GM18858 (cell line): ENCODE results near the gene AGPAT3.

Source experiments
- ATAC-seq: cut with Tn5 transposase; IDR thresholded peaks from one replicate; pipeline ENCODE4 v1.9.1; 2021; ENCODE audit not compliant: unreplicated experiment

The AGPAT3 gene

DNA sequence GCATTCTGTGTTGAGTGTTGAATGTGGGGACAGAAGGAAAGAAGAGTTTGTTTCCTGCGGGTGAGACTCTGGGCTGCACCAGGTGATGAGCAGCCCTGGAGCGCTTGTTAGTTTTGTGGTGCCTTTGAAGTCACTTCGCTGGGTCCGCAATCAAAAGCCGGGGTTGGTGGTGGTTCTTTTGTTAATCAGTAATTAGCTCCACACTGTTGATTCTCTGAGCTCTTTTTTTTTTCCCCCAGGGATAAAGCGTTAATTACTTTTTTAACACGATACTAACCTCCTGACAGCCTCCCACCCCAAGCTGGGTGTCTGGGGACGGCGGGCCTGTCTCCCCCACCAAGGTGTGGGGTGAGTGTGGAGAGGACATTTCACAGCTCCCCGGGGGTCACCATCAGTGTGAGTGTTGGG is 56.6 kb downstream of the AGPAT3 start:
- no peak for ATAC-seq

DNA sequence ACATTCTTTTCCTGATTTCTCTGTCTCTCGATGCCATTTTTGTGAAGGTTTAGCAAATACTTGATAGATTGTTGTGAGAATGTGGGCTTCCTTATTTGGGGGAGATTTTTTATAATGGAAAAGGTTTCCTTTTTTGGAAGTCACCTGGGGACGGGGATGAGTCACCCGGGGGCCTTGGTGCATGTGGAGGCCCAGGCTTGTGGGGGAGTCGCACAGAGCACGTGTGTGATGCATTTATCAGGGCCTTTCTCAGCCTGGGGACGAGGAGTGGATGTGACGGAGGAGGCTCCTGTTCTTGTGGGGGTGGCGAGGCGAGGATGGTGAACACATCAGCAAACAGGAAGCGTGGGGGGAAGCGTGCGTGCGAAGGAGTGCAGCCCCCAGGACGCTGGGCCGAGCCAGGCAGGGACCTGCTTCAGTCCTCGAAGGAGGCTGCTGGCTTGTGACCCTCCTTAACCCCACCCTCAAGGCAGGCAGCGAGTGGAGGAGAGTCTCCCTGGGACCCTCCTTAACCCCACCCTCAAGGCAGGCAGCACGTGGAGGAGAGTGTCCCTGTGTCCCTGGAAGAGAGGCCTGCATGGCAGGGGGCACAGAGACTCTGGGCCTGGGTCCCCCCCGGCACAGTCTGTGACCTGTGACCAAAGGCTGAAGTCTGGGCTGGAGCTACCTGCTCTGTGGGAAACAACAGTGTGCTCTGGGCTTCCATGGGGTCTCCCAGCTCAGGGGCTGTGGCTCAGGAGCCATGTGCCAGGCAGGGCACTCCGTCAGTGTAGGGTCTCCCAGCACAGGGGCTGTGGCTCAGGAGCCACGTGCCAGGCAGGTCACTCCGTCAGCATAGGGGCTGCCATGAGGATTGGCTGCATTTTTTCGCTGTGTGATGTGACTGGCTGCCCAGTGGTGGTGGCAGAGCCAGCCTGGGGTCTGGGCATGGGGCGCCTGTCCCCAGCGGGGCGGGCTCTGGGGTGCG is 57.2 kb downstream of the AGPAT3 start:
- ATAC-seq, result no peak

DNA sequence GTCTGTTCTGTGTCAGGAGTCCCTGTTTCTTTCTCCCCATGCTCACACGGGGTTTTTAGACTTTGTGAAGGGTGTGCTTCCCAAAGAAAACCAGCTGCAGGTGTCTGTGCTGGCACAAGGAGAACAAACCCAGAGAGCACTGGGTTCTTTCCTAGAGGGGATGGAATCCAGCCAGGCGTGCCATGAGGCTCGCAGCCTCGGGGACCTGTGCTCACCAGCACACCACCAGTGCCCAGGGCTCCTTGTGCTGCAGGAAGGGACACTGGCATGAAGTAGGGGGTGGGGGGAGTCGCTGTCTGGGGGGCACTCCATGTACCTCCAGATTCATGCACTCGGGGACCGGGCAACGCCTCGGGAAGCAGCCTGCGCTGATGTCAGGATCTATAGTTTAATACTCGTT is 57.9 kb downstream of the AGPAT3 start:
- no peak for ATAC-seq

GRCh38 chr21:43923391-43923790 is 58.4 kb downstream of the AGPAT3 start:
- no peak for ATAC-seq

- no peak for ATAC-seq
These were observed 59.5 kb downstream of the AGPAT3 start for GRCh38 chr21:43924421-43925095.

- ATAC-seq, result no peak
These were observed 60.1 kb downstream of the AGPAT3 start for GRCh38 chr21:43925096-43925481.

DNA sequence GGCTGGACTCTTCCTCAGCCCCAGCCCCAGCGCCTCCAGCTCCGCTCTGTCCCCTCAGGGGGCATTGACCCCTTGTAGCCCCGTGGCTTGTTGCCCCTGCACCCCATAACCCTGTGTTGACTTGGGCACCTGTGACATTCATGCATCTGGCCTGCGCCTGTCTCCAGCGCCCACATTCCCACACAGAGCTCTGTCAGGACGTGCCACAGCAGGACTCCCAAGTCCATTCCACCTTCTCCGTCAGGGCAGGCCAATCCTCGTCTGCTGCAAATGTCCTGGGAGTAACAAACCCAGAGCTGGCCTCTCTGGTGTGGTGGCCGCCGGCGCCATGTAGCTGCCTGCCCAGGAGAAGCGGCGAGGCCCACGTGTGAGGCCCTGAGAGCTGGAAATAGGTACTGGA is 60.6 kb downstream of the AGPAT3 start:
- no peak for ATAC-seq

- no peak for ATAC-seq
These were observed 61.2 kb downstream of the AGPAT3 start for GRCh38 chr21:43926196-43926595.

DNA sequence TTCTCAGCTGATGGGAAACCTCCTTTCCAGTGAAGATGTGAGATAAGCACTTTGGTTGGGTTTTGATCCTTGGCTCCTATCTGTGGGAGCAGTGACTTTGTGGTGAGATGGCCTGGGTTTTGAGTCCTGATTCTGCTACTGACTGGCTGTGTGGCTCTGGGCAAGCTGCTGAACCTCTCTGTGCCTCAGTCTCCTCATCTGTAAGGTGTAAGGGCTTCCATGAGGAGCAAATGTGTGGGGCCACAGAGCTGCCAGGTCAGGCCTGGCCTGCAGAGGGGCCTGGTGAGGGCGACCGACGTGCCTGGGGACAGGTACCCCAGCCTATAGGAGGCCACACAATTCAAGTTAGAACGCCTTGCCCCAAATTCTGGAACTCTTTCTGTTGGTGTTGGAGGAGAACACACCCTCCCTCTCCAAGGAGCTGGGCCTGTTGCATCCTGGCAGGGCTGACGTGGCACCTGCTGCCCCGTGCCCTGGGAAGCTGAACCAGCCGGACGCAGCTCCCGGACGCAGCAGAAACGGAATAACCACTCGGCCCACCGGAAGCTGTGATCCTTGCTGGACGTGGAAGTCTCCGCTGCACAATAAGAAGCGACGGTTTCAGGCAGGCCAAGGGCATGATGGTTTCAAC is 62.7 kb downstream of the AGPAT3 start:
- no peak for ATAC-seq

DNA sequence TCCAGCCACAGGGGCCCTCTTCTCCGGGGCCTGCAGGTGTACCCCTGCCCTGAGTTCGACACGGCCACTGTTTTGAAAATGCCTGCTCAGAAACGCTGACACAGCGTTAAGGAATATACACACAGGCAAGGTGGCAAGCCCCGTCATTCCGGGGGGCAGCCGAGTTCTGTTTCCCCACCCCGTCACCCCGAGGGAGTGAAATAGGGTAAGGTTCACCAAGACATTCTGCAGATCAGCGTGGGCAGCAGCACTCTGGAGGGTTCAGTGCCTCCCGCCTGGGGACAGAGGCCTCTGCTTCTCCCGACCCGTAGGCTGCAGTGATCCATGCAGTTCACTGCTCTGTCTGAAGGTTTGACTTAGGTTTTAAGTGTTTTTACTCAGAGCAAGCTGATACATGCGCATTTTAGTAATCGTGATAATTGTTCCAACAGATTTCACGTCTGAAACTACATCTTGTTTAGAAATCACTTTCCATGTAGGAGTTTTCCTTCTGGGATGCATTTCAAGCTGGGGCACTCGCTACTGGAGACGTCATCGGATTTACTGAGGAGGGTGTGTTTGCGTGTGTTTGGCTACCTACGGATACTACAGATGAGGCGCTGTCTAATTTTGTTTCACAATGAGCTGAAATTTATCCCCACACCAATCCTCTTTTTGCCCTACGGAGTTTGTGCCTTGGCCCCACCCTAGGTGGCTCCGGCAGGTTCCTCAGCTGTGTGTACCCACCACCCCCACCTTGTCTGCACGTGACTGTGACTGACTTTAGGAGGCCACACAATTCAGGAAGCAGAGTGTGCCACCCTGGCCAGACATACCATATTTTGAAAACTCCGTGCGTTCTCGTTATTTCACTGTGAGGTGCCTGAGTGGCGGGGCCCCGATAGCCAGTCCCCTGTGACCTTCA is 63.5 kb downstream of the AGPAT3 start:
- no peak for ATAC-seq

- ATAC-seq, result no peak
These were observed 64.4 kb downstream of the AGPAT3 start for GRCh38 chr21:43929217-43929971.

DNA sequence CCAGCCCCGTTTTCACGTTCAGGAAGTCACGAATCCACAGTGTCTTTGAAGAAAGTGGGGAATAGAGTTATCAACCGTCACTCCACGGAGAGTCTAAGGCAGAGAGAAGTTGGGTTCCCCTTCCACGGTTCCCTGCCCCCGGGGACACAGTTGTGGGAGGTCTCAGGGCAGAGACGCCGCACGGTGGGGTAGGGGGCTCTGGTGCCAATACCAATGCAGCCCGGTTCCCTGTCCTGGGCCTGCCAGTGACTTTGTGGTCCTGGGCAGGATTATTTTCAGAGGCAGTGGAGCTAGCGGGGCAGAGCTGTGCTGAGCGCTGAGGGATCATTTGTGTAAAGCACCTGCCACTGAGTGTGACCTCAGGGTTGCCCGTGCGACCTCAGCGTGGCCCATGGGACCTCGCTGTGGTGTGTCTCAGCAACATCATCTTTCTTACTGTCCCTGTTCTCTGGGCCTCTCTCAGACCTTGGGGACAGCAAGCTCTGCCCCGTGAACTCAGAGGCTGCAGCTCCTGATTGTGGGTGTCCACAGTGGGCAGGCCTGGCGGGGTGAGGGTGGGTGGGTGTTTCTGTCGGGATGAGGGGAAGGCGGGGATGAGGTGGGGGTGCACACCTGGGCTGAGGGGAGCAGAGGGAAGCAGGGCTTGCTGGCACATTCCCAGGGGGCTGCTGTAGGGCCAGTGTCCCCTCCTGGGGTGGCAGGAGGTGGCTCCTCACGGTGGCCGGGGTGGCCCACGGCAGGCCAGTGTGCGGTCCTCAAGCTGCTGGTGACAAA is 65.2 kb downstream of the AGPAT3 start:
- ATAC-seq, result no peak

DNA sequence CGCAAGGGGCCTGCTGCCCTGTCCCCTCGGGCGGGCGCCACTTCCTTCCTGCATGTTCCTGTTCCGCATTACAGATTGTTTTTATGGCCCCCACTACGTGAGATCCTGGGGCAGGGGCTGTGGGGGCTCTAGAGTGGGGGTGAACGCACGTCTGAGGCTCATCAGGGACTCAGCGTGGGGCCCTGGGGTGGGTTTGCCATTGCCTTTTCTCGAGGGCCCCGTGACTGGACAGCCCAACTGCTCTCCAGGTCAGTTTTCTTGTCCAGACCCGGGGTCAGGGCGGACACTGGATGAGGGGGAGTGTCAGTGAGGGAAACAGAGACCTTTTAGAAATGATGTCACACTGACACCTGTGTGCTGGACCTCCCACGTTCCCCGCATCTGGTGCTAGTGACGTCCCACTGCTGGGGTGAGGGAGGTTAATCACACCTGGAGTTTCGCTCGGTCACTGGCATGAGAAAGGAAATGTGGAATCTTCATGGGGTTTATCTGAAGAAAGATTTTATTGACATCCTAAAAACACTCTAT is 65.9 kb downstream of the AGPAT3 start:
- ATAC-seq, result no peak

DNA sequence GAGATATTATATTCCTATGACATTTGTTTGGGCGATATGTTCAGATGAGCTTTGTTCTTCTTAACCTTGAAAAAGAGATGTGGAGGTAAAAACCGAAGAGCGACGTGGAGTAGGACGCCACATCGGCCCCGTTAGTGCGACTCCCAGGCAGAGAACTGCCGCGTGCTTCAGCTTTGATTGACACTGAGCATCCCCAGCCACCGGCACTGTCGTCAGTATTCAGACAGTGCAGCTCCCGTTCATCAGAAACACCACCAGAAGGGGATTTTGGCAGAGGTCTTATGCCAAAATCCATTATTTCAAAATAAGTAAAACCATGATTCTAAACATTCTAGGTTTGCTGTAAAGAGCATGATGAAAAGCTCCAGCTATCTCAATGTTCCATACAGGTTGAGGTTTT is 66.5 kb downstream of the AGPAT3 start:
- no peak for ATAC-seq

GRCh38 chr21:43932005-43932404 is 67.0 kb downstream of the AGPAT3 start:
- no peak for ATAC-seq

- no peak for ATAC-seq
These were observed 68.2 kb downstream of the AGPAT3 start for GRCh38 chr21:43933199-43933598.

DNA sequence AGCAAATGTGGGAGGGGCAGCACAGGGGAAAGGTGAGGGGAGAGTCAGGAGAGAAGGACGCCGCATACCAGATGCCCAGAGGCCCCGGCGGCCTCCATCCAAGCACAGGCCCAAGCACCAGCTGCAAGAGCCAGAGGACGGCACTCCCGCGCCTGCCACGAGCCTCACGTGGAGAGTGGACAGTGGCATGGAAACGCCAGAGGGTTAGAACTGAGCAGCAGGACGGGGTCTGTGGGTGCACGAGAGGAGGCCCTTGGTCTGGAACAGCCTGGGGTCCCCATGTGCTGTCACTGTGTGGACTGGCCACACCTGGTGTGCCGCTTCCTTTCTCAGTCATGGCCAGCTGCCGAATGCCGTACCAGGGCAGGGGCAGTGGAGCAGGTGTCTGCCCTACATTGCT is 68.7 kb downstream of the AGPAT3 start:
- ATAC-seq, result no peak

DNA sequence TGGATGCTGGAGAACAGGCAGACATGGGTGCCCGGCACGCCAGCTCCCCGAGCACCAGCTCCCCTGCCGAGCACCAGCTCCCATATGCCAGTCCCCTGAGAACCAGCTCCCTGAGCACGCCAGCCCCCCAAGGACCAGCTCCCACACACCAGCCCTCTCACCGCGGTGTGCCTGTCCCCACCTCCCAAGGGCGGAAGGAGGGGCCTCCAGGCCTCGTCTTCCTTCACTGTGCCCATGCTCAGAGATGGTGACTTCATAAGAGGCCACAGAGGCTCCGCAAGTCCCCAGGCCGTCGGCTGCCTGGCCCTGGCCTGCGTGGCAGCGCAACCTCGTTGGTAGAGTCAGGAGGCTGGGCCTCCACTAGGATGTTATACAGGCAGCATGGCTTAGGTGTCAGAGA is 69.1 kb downstream of the AGPAT3 start:
- no peak for ATAC-seq
